Measurements from ENCODE around the gene CYP2A6.
"Not testable (repeated sequence)": the region's sequence is repeated elsewhere in the genome, so short reads cannot be mapped to it uniquely, and the experiment has no call there.

The CYP2A6 gene

DNA sequence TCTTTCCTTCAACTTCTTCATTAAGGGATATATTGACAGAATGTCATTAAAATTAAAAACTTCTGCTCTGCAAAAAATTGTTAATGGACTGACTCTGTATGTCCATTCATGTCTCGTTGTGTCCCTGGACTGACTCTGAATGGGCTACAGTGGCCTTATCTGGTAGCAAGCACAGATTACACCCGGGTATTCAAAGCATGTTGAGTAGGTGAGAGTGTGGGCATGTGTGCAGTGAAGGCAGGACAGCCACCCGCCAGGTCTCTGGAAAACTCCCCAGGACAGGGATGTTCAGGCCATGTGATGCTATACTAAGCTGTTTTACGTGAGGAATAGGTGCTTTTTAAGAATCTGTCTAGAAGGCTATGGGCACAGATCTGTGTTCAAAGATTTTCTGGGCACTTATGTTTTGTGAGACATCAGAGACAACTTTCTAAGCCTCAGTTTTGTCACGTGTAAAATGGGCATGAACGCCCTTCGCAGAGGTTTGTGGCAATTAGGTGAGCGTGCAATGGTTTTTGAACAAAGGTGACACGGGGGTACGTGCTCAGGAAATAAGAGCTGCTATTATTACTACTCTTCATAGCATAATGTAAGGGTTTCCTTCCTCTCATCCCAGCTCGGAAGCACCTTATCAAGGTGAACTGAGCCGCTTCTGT lies 7.1 kb downstream of the CYP2A6 start:
- not testable (repeated sequence) for H3K9me3 ChIP-seq (ENCODE audit: control insufficient read depth, low read length); H3K4me1 ChIP-seq (ENCODE audit: control insufficient read depth, insufficient read depth, low read length, poor library complexity, severe bottlenecking); H3K27ac ChIP-seq (ENCODE audit: low read depth, low read length, severe bottlenecking); H3K4me3 ChIP-seq (ENCODE audit: extremely low read depth, insufficient read depth, low read length, poor library complexity, severe bottlenecking); H3K36me3 ChIP-seq (ENCODE audit: control insufficient read depth, insufficient read depth, low read length)
- WGBS, 2 experiments (ENCODE audit: insufficient coverage in 2 of 2) = 49 to 73% methylated on average over 4 to 7 of the region's 12 CpGs

GRCh38 chr19:40842012-40842411 lies 8.2 kb downstream of the CYP2A6 start:
- H3K4me1 ChIP-seq (ENCODE audit: control insufficient read depth, insufficient read depth, low read length, poor library complexity, severe bottlenecking); H3K27ac ChIP-seq (ENCODE audit: low read depth, low read length, severe bottlenecking); H3K9me3 ChIP-seq (ENCODE audit: control insufficient read depth, low read length); H3K36me3 ChIP-seq (ENCODE audit: control insufficient read depth, insufficient read depth, low read length); H3K4me3 ChIP-seq (ENCODE audit: extremely low read depth, insufficient read depth, low read length, poor library complexity, severe bottlenecking): not testable (repeated sequence)
- WGBS, 2 experiments (ENCODE audit: insufficient coverage in 2 of 2) = 100% methylated on average over 1 of the region's 3 CpGs

GRCh38 chr19:40838477-40838876 lies 11.8 kb downstream of the CYP2A6 start:
- H3K27ac ChIP-seq (ENCODE audit: low read depth, low read length, severe bottlenecking); H3K36me3 ChIP-seq (ENCODE audit: control insufficient read depth, insufficient read depth, low read length); H3K4me1 ChIP-seq (ENCODE audit: control insufficient read depth, insufficient read depth, low read length, poor library complexity, severe bottlenecking); H3K9me3 ChIP-seq (ENCODE audit: control insufficient read depth, low read length); H3K4me3 ChIP-seq (ENCODE audit: extremely low read depth, insufficient read depth, low read length, poor library complexity, severe bottlenecking): not testable (repeated sequence)
- WGBS, 2 experiments (ENCODE audit: insufficient coverage in 2 of 2) = 80 to 100% methylated on average over 1 of the region's 1 CpG

DNA sequence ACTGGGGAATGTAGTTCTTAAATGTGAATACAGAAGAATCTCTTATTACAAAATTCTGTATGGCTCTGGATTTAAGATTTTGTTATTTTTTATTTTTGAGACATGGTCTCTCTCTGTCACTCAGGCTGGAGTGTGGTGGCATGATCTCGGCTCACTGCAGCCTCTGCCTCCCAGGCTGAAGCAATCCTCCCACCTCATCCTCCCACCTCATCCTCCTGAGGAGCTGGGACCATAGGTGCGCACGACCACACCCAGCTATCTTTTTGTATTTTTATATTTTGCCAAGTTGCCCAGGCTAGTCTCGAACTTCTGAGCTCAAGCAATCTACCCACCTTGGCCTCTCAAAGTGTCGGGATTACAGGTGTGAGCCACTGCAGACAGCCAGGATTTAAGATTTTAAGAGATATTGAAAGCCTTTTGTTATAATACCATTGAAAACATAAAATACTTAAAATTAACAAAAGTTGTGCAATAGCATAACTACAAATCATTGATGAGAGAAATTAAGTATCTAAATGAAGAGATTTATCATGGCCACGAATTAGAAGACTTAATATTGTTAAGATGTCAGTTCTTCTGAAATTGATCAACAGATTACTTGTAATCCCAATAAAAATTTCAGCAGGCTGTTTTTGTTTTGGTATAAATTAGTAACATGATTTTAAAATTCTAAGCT lies 13.4 kb downstream of the CYP2A6 start:
- H3K9me3 ChIP-seq (ENCODE audit: control insufficient read depth, low read length) = no peaks in the 10 kb centered on the region
- H3K4me1 ChIP-seq (ENCODE audit: control insufficient read depth, insufficient read depth, low read length, poor library complexity, severe bottlenecking) = no peaks in the 10 kb centered on the region
- H3K4me3 ChIP-seq (ENCODE audit: extremely low read depth, insufficient read depth, low read length, poor library complexity, severe bottlenecking) = no peak overlapping the region
- WGBS, 2 experiments (ENCODE audit: insufficient coverage in 2 of 2) = 69 to 88% methylated on average over 2 to 3 of the region's 6 CpGs
- no peaks in the 10 kb centered on the region for H3K36me3 ChIP-seq (ENCODE audit: control insufficient read depth, insufficient read depth, low read length)
- no peak overlapping the region for H3K27ac ChIP-seq (ENCODE audit: low read depth, low read length, severe bottlenecking)

DNA sequence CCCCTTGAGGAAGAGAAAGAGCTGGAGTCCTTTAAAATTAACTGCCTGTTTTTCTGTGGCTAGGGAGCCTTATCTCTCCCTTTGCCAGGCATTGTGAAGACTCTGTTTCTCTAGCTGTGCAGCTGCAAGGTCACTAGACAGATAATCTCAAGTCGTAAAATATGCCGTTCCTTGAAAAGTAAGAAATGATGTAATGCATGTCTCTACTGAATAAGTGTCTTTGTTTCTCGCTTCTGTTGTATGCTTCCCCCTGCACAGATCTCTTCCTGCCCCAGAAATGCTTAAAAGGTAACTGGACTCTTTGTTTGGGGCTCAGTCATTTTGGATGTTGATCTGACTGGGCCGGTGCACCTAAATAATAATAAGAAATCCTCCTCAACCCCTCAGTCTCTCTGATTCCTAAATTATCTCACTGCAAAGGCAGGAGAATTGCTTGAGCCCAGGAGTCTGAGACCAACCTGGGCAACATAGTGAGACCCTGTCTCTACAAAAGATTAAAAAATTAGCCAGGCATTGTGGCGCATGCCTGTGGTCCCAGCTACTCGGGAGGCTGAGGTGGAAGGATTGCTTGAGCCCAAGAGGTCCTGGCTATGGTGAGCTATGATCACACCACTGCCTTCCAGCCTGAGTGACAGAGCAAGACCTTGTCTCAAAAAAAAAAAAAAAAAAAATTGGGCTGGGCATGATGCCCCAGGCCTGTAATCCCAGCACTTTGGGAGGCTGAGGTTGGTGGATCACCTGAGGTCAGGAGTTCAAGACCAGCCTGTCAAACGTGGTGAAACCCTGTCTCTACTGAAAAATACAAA lies 16.3 kb downstream of the CYP2A6 start:
- H3K4me3 ChIP-seq (ENCODE audit: extremely low read depth, insufficient read depth, low read length, poor library complexity, severe bottlenecking); H3K9me3 ChIP-seq (ENCODE audit: control insufficient read depth, low read length); H3K4me1 ChIP-seq (ENCODE audit: control insufficient read depth, insufficient read depth, low read length, poor library complexity, severe bottlenecking); H3K36me3 ChIP-seq (ENCODE audit: control insufficient read depth, insufficient read depth, low read length): not testable (repeated sequence)
- peak overlapping the region; percentile 69 for H3K27ac ChIP-seq (ENCODE audit: low read depth, low read length, severe bottlenecking)
- no CpG with 5 or more reads among the region's 7 CpGs for WGBS, 2 experiments (ENCODE audit: insufficient coverage in 2 of 2)

GRCh38 chr19:40832431-40832790 lies 17.8 kb downstream of the CYP2A6 start:
- not testable (repeated sequence) for H3K36me3 ChIP-seq (ENCODE audit: control insufficient read depth, insufficient read depth, low read length); H3K9me3 ChIP-seq (ENCODE audit: control insufficient read depth, low read length); H3K4me1 ChIP-seq (ENCODE audit: control insufficient read depth, insufficient read depth, low read length, poor library complexity, severe bottlenecking); H3K27ac ChIP-seq (ENCODE audit: low read depth, low read length, severe bottlenecking); H3K4me3 ChIP-seq (ENCODE audit: extremely low read depth, insufficient read depth, low read length, poor library complexity, severe bottlenecking)
- 70% methylated on average over 2 of the region's 4 CpGs; no CpG with 5 or more reads in 1 of the 2 experiments for WGBS, 2 experiments (ENCODE audit: insufficient coverage in 2 of 2)

DNA sequence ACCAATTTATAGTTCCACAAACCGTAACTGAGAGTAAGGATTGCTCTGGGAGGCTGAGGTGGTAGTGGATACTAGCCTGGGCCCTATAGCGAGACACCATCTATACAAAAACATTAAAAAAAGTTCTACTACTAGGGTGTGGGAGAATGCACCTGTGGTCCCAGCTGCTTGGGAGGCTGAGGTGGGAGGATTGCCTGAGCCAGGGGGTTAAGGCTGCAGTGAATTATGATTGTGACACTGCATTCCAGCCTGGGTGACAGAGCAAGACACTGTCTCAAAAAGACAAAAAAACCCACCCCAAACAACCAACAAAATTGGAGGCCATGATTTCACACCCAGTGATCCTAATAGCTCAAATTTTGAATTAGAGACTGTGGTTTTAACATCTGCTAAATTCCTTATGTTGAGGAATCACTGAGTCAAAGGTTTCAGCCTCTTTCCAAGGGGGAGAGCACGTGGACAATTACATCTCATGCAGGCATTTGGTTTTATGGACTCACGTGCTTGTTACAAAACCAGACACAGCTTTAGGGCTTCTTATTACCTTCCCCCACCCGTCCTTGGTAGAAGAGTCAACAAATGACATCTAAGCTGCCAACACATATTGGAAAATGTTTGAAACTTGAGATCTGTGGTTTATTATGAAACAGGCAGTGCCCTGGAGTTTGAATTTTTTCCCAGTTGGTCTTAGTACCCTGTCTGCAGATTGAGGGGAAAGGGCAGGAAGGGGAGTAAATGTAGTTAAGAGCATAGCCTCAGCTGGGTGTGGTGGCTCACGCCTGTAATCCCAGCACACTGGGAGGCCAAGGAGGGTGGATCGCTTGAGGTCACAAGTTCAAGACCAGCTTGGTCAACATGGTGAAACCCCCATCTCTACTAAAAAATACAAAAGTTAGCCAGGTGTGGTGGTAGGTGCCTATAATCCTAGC lies 18.5 kb downstream of the CYP2A6 start:
- H3K4me1 ChIP-seq (ENCODE audit: control insufficient read depth, insufficient read depth, low read length, poor library complexity, severe bottlenecking) = no peaks in the 10 kb centered on the region
- no peak overlapping the region for H3K4me3 ChIP-seq (ENCODE audit: extremely low read depth, insufficient read depth, low read length, poor library complexity, severe bottlenecking)
- H3K27ac ChIP-seq (ENCODE audit: low read depth, low read length, severe bottlenecking) = no peak overlapping the region
- no peaks in the 10 kb centered on the region for H3K9me3 ChIP-seq (ENCODE audit: control insufficient read depth, low read length)
- H3K36me3 ChIP-seq (ENCODE audit: control insufficient read depth, insufficient read depth, low read length) = no peaks in the 10 kb centered on the region
- 80% methylated on average over 4 to 5 of the region's 7 CpGs for WGBS, 2 experiments (ENCODE audit: insufficient coverage in 2 of 2)

- not testable (repeated sequence) for H3K4me1 ChIP-seq (ENCODE audit: control insufficient read depth, insufficient read depth, low read length, poor library complexity, severe bottlenecking); H3K36me3 ChIP-seq (ENCODE audit: control insufficient read depth, insufficient read depth, low read length); H3K27ac ChIP-seq (ENCODE audit: low read depth, low read length, severe bottlenecking); H3K4me3 ChIP-seq (ENCODE audit: extremely low read depth, insufficient read depth, low read length, poor library complexity, severe bottlenecking); H3K9me3 ChIP-seq (ENCODE audit: control insufficient read depth, low read length)
- 87 to 96% methylated on average over 12 to 13 of the region's 16 CpGs for WGBS, 2 experiments (ENCODE audit: insufficient coverage in 2 of 2)
These were observed 19.5 kb downstream of the CYP2A6 start for GRCh38 chr19:40830741-40831140.

DNA sequence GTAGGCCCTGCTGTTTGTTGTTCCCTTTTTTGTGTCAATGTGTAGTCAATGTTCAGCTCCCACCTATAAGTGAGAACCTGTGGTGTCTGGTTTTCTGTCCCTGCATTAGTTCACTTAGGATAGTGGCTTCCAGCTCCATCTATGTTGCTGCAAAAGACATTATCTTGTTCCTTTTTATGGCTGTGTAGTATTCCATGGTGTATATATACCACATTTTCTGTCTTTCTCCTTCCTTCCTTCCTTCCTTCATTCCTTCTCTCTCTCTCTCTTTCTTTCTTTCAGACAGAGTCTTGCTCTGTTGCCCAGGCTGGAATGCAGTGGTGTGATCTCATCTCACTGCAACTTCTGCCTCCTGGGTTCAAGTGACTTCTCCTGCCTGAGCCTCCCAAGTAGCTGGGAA lies 21.0 kb downstream of the CYP2A6 start:
- H3K27ac ChIP-seq (ENCODE audit: low read depth, low read length, severe bottlenecking) = no peak overlapping the region
- H3K4me1 ChIP-seq (ENCODE audit: control insufficient read depth, insufficient read depth, low read length, poor library complexity, severe bottlenecking) = no peaks in the 10 kb centered on the region
- H3K4me3 ChIP-seq (ENCODE audit: extremely low read depth, insufficient read depth, low read length, poor library complexity, severe bottlenecking) = no peak overlapping the region
- no peaks in the 10 kb centered on the region for H3K36me3 ChIP-seq (ENCODE audit: control insufficient read depth, insufficient read depth, low read length)
- no peaks in the 10 kb centered on the region for H3K9me3 ChIP-seq (ENCODE audit: control insufficient read depth, low read length)

- Histone ChIP-seq H3K9me3 (ENCODE audit: control insufficient read depth, low read length) (no peaks in the 10 kb centered on the region), H3K36me3 (ENCODE audit: control insufficient read depth, insufficient read depth, low read length) (no peaks in the 10 kb centered on the region), H3K4me3 (ENCODE audit: extremely low read depth, insufficient read depth, low read length, poor library complexity, severe bottlenecking) (no peak overlapping the region), H3K4me1 (ENCODE audit: control insufficient read depth, insufficient read depth, low read length, poor library complexity, severe bottlenecking) (peaks cover 13% of the 10 kb centered on the region), H3K27ac (ENCODE audit: low read depth, low read length, severe bottlenecking) (no peak overlapping the region)
- WGBS, 2 experiments (ENCODE audit: insufficient coverage in 2 of 2) = 91 to 94% methylated on average over 14 to 21 of the region's 22 CpGs
These were observed 22.6 kb downstream of the CYP2A6 start for GRCh38 chr19:40827386-40828247.
